GM21825 (cell line): Measurements from ENCODE around the gene KIF3A.

Experiments used
- ATAC-seq: cut with Tn5 transposase; IDR thresholded peaks from one replicate; pipeline ENCODE4 v1.9.1; 2021; ENCODE audit warnings: mild to moderate bottlenecking, moderate library complexity; ENCODE audit not compliant: unreplicated experiment

KIF3A gene

GRCh38 chr5:132771503-132771998 lies 34.2 kb upstream of the KIF3A start:
- ATAC-seq = no peak

- ATAC-seq = no peak
Measured at GRCh38 chr5:132770476-132771159, 33.3 kb upstream of the KIF3A start.

DNA sequence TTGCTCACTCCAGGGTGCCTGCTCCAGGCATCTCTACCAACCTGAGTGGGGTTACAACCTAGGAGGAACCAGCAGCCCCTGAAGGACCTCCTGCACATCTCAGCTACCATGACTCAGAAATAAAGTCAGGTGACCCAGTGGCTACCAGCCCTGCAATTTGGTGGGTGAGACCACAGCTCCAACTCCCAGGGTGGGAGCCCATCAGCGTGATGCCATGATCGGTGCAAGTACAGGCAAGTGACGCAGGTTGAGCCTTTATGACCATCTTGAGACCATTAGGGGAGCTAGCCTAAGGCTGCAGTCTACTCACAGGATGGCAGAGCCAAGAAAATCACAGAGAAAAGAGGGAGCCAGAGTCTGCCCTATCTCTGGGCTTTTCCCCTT lies 31.1 kb upstream of the KIF3A start:
- ATAC-seq = no peak

- ATAC-seq = no peak
Measured at GRCh38 chr5:132767150-132767549, 29.8 kb upstream of the KIF3A start.

DNA sequence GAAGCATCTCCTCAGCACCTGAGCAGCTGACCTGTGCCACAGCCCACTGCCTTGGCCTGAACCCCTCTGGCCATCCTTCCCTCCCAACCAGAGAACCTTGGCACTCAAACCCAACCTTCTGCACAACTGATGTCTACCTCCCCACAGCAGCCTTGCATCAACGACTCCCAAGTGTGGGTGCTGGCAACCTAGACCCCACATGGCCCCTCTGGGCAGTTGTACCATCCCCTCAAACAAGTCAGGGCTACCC lies 29.4 kb upstream of the KIF3A start:
- no peak for ATAC-seq

DNA sequence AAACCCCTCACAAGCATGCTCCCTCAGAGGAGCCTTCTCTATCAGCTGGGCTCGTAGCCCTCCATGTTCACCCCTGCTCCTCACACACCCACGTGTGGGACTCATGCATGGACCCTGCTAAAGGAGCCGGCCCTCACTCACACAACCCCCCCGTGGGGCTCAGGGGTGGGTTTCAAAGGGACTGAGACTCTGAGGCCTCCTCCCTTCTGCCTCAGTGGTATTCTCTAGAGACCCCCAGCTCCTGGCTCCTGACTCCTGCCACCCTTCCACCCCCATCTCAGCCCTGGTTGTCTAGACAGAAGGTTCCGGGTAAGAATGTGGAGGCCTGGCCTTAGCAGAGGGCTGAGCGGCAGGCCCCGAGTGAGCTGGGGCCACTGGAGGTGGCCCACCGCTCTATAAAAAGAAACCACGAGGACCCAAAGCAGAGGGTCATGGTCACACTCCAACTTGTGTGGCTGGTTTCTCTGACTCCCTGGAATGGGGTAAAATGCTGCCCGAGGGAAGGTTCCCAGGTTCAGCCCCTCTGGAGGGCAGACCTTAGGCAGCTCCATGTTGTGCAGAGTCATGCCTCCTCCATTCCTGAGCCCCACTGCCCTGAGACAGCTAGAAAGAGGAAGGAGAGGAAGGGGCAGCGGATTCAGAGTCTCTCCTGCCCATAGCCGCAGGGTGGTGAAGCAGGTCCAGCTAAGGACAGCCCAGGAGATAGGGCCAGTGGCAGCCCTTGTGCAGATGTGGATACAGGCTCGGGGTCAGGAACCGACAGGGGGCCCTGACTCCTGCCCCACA lies 28.9 kb upstream of the KIF3A start:
- no peak for ATAC-seq

GRCh38 chr5:132765311-132766019 lies 28.1 kb upstream of the KIF3A start:
- no peak for ATAC-seq

GRCh38 chr5:132764671-132765238 lies 27.4 kb upstream of the KIF3A start:
- ATAC-seq = no peak

GRCh38 chr5:132764051-132764450 lies 26.7 kb upstream of the KIF3A start:
- no peak for ATAC-seq

- ATAC-seq = no peak
Measured at GRCh38 chr5:132763181-132764036, 26.1 kb upstream of the KIF3A start.

GRCh38 chr5:132762246-132763000 lies 25.1 kb upstream of the KIF3A start:
- no peak for ATAC-seq

DNA sequence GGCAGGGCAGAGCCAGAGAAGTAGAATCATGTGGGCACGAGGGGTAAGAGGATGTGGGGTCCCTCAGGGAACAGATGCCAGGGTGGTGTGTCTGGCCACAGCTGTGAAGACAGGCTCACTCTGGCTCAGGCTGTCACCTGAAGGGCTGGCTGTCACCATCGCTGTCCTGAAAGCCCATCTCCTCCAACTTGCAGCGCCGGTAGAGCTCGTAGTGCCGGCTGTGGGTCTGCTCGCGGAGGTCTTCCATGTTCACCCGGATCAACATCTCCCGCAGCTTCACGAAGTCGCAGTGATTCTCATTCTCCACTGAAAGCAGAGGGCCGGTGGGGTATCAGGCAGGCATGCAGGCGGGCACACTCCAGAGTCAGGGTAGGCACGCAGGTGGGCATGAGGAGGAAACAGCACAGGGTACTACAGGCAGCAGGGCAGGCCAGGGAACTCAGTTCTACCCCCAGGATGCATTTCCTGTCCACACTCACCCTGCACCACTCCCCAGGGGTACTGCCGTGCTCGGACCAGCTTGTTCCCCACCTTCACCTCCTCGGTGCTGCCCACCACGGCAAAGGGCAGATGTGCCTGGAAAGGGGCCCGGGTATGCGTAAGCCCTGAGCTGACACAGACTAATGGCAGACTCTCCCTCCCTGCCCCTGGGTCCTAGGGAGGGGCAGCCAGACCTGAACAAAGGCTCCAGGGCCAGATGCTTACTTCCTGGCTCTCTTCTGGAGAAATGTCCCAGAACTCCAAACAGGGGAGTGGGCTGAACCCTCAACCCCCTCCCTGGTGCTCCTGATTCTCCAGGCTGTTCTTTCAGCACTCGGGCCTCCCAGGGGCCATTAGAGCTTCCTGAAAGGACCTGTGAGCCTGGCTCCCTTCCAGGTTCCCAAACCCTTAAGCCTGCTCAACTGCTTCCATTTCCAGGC lies 24.2 kb upstream of the KIF3A start:
- ATAC-seq = no peak

DNA sequence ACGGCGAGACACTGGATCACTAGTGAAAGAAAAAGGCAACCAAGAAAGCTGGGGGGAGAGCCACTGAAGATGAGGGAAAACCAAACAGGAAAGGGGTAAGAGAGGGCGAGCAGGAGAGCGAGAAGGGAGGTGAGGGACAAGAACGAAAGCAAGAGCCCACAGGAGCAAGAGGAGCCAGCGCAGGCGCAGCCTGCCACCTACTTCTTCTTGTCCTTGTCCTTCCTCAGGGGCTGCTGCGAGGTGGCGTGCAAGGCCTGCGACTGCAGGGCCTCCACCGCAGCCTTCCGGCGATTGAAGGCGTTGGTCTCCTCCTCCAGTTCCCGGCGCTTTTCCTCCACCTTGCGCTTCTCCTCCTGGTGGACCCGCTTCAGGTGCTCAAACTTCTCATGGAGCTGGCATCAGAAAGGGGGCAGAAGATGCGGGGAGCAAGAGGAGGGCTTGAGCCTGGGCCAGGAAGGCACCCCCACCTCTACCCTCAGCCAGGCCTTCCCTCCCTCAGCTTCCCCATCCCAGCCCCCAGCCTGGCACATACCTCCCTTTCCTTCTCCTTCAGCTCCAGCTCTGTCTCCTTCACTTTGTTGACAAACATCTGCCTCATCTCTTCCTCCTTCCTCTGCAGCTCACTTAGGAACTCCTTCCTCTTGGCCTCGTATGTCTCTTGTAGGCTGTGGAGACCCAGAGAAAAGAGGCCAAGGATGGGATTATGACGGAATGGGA lies 23.4 kb upstream of the KIF3A start:
- ATAC-seq = no peak

DNA sequence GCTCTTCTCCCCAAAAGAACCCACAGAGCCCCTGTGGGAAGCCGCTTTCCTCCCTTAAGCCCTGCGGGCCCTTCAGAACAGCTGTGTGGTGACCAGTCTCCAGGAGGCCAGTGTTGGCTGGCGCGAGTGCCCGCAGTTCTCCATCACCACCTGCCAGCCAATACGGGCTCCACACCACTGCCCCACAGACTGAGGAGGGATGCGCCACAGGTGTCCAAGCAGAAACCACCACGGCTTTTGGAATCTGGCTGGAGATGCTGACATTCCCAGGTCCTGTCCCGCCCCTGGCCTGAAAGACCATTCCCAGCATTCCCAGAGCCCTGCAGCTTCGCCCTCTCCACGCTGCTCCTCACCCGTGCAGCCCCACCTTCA lies 22.7 kb upstream of the KIF3A start:
- ATAC-seq = no peak

GRCh38 chr5:132759114-132760048 lies 22.0 kb upstream of the KIF3A start:
- no peak for ATAC-seq

GRCh38 chr5:132758451-132758850 lies 21.1 kb upstream of the KIF3A start:
- no peak for ATAC-seq

DNA sequence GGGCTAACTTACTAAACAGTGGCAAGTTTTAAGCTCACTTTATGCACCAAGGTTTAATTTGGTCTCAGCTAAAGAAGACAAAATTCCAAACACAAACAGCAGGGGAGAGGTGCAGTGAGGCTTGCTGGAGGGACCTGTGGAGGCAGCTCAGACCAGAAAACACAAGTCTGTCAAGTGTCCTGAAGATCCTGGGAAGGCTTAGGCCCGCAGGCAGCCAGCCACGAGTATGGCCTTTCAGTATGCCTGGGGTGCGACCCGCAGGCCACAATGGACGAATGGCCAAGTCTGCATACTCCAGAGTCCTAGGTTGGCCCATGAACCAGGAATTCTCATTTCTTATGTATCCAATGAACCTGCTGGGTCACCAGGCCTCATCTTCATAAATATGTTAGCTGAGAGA lies 19.2 kb upstream of the KIF3A start:
- no peak for ATAC-seq
